ENCODE results near the gene MUC2.

The MUC2 gene

GRCh38 chr11:1074244-1075221 is at the start of gene MUC2:
MUC2 (plus strand) TSS chr11:1074874.
- DNase-seq = no peak

- no peak for DNase-seq
Observed at GRCh38 chr11:1025410-1026162, 49.1 kb upstream of the MUC2 start.

DNA sequence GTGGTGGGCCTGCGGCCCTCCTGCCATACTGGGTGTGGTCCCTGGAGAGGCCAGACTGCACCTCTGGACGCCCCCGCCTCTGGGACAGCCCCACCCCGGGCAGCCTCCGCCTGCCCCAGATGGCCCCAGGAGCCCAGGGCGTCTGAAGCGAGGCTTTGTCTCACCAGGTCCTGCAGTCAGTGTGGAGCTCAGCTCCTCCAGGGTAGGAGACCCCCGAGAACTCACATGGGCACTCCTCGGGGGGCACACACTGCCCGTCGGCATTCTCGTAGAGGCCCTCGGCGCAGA is 48.6 kb upstream of the MUC2 start:
- no peak for DNase-seq

GRCh38 chr11:1026641-1027482 is 47.8 kb upstream of the MUC2 start:
- no peak for DNase-seq

DNA sequence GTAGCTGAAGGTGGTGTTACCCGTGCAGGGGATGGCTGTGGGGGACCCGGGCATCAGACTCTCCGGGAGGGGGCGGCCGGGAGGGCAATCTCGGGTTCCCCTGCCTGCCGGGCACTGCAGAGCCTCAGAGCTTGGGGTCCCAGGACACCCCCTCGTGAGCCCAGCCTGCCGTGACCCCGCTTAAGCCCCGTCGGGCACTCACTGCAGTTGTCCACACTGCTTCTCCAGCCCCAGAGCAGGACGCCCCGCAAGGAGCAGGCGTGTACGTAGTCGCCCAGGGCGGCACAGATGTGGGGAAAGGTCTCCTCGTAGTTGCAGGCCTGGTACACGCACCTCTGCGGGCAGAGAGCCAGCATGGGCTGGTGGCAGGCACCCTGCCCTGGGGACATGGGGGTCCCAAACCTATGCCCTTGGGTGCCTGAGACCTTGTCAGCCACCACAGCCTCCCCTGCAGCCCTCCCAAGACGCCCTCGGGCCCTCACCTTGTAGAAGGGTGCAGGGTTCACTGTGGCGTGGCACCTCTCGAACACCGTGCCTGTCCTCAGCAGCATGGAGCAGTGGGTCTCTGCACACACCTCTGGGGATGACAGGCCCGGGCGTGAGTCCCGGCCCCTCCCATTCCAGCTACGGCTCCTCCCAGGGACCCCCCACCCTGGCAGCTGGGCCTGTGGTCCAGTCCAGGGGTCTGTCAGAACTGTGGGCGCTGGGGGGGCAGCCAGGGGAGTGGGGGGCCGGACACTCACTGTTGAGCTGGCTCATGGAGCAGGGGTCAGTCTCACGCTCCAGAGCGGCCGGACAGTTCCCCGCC is 47.0 kb upstream of the MUC2 start:
- no peak for DNase-seq

DNA sequence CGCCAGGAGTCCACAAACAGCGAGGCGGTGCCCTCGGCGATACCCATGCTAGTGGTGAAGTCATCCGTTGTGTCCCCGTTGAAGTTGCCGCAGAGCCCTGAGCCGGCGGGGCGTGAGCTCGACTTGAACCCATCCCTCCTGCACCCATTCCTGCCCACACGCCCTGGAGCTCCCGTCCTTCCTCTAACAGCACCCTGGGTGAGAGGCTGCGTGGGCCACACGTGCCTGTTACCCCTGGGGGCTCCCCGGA is 46.5 kb upstream of the MUC2 start:
- DNase-seq = no peak

DNA sequence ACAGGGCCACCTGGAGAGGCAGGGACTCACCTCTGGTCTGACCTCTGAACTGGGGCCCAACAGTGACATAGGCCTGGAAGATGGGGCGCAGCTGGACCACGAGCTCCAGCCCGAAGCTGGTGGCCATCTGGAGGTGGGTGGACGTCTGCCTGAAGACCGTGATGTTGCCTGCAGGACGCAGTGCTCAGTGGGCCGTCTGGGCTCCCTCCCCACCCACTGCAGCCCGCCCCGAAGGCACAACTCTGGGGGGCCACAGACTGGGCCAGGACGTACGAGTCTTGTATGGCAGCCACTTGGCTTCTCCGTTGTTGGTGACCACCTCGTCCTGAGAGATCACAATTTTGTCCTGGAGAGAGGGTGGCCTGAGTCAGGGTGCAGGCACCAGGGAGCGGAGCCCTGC is 46.1 kb upstream of the MUC2 start:
- no peak for DNase-seq

DNA sequence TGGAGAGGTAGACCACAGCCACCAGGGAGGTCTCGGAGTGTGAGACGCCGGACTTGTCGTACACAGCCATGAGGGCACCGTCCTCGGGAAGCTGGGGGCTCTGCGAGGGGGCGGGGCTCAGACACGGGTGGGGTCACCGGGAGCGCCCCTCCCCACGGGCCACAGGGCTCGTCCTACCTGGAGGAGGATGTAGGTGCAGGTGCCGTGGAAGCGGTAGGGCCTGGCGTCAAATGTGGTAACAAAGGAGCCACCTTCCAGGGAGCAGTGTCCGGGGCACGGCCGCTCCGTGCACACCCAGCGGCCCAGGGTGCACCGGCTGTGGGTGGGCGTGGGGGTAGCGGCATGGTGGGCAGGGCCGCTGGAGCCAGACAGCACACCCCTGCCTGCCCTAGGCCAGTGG is 45.6 kb upstream of the MUC2 start:
- DNase-seq = no peak

GRCh38 chr11:1029654-1030053 is 45.0 kb upstream of the MUC2 start:
- DNase-seq = no peak

GRCh38 chr11:1030086-1030485 is 44.6 kb upstream of the MUC2 start:
- no peak for DNase-seq

DNA sequence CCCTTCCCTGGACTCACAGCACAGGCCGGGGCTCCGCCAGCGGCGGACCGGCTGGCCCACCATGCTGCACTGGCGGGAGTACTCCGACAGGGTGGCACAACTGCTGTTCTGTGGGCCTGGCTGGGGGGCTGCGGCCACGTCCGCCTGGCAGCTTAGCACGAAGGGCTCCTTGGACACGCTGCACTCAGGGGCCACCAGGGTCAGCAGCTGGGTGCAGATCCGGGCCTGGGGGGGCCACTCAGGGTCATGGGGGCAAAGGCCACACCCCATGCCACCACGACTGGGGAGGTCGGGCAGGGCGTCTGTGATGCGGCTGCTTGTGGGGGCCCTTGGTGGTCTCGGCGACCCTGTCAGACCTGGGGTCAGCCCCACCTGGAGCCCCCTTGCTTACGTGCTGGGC is 44.1 kb upstream of the MUC2 start:
- DNase-seq = no peak

DNA sequence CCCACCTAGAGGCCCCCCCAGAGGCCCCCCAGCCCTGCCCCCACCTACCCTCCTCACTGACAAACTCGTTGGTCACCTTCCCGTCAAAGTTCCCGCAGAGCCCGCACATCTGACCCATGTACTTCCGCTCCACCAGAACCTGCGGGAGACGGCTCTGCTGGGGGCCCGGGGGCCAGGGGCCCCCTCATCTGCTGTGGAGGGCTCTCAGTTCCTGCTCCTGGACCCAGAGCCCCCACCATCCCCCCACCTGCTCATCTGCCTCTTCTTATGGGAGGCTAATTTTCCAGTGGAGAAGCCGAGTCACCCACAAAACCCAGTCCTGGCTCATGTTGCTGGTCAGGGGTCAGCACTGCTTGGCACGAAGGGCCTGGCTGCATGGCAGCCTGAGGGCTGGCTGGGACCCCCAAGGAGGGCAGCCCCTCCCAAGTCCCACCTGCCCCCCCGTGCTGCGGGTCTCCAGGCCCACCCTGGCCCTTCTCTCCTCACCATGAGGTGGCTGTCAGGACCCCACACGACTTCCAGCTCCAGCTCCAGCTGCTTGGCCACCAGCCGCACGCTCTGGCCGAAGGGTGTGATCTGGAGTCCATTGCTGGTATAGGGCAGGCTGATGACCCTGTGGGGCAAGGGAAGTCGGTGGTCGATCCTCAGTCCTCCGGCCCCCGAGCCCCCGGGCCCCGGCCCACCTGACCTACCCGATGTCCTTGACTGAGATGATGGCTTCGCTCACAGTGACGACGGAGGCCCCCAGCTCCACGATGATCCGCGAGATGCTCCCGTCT is 43.4 kb upstream of the MUC2 start:
- DNase-seq = no peak

- DNase-seq = no peak
Observed at GRCh38 chr11:1032310-1032891, 42.3 kb upstream of the MUC2 start.

GRCh38 chr11:1033016-1033798 is 41.5 kb upstream of the MUC2 start:
- DNase-seq = no peak

- DNase-seq = no peak
Observed at GRCh38 chr11:1034001-1034400, 40.7 kb upstream of the MUC2 start.

DNA sequence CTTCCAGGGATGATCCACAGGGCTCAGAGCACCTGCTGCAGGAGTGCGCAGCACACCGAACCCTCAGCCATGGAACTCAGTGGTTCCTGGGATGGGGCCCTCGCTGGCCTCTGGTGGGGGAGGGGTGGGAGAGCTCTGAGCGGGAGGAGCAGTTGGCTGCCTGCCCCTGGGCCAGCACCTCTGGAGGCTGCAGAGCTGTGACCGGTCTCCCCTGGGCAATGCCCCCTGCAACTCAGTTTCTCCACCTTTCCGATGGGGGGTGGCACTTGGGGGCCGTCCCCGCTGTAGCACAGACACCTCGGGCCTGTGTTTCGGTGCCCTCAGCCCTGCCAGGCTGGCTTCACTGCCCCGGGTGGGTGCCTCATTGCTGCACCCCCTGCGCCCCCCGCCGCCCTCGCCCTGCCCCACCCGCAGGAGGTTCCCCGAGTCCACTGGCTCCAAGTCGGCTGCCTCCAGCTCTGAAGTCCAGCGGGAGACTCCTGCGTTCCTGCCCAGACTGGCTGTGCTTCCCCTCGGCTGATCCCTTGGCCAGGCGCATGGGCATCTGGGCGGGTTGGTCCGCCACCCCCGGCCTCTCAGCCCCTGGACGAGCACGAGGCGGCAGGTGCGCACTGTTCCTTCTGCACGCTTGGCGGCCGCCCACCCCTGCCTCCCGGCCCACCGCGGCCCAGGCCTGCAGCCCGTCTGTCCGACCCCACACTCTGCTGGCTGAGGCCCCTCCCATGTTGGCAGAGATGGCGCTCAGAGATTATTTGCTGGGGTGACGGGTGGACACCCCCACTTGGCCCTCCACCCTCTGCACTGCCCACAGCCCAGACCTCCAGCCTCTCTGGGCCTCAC is 40.0 kb upstream of the MUC2 start:
- no peak for DNase-seq

DNA sequence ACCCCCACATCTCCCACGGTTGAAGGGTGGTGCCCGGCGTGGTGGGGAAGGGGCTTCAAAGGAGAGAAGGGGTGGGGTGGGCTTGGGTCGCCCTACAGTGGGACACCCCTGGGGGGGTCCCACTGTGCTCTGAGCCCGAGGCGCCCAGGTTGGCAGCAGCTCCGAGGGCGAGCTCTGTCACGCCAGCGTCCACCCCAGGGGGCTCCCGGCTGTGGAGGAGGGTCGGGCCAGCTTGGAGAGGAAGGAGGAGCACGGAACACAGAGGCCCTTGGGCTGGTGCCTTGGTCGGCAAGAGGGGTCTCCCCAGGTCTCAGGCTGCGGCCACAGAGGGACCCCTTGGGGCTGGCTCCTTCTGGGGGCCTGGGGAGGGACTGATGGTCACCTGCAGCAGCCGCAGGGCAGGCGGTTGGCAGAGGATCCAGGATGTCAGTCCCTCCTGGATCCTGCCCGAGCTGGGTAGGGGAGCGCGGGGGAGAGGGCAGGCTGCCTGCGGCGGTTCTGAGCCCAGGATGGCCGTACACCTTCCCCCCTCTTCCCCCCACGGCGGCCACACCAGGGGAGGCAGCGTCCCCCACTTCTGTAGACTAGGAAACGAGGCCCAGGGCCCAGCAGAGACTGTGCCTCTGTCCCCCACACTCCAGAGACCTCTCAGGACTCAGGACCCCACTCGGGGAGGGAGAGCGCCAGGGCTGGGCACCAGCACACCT is 38.9 kb upstream of the MUC2 start:
- no peak for DNase-seq

DNA sequence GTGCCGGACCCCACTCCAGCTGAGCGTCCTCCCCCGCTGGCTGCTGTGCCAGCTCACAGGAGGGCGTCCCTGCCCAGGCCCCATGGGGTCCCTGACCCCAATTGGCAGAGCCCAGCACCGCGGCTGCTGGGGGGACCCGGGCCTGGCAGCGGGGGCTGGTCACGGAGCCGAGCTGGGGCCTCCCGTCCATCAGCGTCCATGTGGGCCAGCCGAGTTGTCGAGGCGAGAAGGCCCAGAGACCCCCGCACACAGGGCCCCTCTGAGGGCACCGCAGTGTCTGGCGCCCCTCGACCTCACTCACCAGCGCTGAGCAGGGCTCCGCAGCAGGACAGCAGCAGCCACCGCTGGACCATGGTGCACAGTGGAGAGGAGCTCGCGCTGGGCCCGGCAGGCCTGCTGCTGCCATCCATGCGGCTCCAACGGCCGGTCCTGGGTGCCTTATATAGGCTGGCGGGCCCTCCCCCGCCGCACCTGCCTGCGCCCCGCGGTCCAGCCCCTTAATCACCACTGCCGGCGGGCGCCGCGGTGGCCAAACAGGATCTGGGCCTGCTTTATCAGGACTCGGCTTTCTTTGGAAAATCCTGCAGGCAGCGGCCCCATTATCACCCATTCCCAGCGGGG is 38.3 kb upstream of the MUC2 start, which contains the start of gene MUC6:
MUC6 (minus strand) TSS at position 416 of the 621 bp plus-strand sequence; CDS start at position 353, 63 bp downstream.
- DNase-seq = no peak

DNA sequence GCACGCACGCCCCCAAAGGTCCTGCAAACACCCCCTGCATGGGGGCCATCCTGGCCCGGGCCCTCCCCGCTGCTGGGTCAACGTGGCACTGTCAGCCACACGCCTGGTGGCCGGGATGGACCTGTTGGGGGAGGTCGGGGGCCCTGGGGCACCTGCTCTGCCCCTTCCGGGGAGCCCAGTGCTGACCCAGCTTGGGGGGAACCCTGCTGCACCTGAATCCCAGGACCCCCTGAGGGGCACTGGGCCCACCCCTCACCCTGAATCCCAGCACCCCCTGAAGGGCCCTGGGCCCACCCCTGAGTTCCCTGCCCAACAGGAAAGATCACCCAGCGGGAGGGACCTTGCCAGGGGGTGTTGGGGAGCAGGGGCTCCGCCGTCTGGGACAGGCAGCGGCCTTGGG is 37.7 kb upstream of the MUC2 start:
- no peak for DNase-seq
